ENCODE data around the gene CACNA2D3.

CACNA2D3 gene

GRCh38 chr3:54488297-54488696 is 365.9 kb downstream of the CACNA2D3 start:
- DNase-seq: no peak

- no peak for DNase-seq
Observed at GRCh38 chr3:54494209-54494608, 371.9 kb downstream of the CACNA2D3 start.

GRCh38 chr3:54506603-54507002 is 384.3 kb downstream of the CACNA2D3 start:
- no peak for DNase-seq

- no peak for DNase-seq
Observed at GRCh38 chr3:54507876-54508460, 385.6 kb downstream of the CACNA2D3 start.

GRCh38 chr3:54510506-54510905 is 388.2 kb downstream of the CACNA2D3 start:
- DNase-seq: no peak

- DNase-seq: no peak
Observed at GRCh38 chr3:54511766-54512365, 389.5 kb downstream of the CACNA2D3 start.

- DNase-seq: no peak
Observed at GRCh38 chr3:54514006-54514405, 391.7 kb downstream of the CACNA2D3 start.

GRCh38 chr3:54514416-54514815 is 392.1 kb downstream of the CACNA2D3 start:
- DNase-seq: no peak

GRCh38 chr3:54515441-54516213 is 393.3 kb downstream of the CACNA2D3 start:
- no peak for DNase-seq

- no peak for DNase-seq
Observed at GRCh38 chr3:54517424-54517823, 395.1 kb downstream of the CACNA2D3 start.

GRCh38 chr3:54518011-54518675 is 395.8 kb downstream of the CACNA2D3 start:
- DNase-seq: no peak

GRCh38 chr3:54519493-54519892 is 397.1 kb downstream of the CACNA2D3 start:
- no peak for DNase-seq

GRCh38 chr3:54520060-54520459 is 397.7 kb downstream of the CACNA2D3 start:
- DNase-seq: no peak

GRCh38 chr3:54527521-54527920 is 405.2 kb downstream of the CACNA2D3 start:
- DNase-seq: no peak

GRCh38 chr3:54527953-54528352 is 405.6 kb downstream of the CACNA2D3 start:
- no peak for DNase-seq

- DNase-seq: no peak
Observed at GRCh38 chr3:54528668-54529067, 406.3 kb downstream of the CACNA2D3 start.

GRCh38 chr3:54530091-54530490 is 407.7 kb downstream of the CACNA2D3 start:
- DNase-seq: no peak

- DNase-seq: no peak
Observed at GRCh38 chr3:54530944-54531343, 408.6 kb downstream of the CACNA2D3 start.

- no peak for DNase-seq
Observed at GRCh38 chr3:54531741-54532140, 409.4 kb downstream of the CACNA2D3 start.

GRCh38 chr3:54533856-54534255 is 411.5 kb downstream of the CACNA2D3 start:
- DNase-seq: no peak

GRCh38 chr3:54535619-54536018 is 413.3 kb downstream of the CACNA2D3 start:
- DNase-seq: no peak

GRCh38 chr3:54536450-54536849 is 414.1 kb downstream of the CACNA2D3 start:
- no peak for DNase-seq

- DNase-seq: no peak
Observed at GRCh38 chr3:54537506-54537905, 415.2 kb downstream of the CACNA2D3 start.

GRCh38 chr3:54538346-54538745 is 416.0 kb downstream of the CACNA2D3 start:
- no peak for DNase-seq

Data from activated CD4-positive, alpha-beta T cell treated with anti-CD3 and anti-CD28 coated beads, Interleukin-2, amount 50 U/mL, for 1 hour (primary cell).